T-cell (primary cell): ENCODE results near the gene TENM4. TPM values are rescaled to one million over a fixed set of nuclear protein-coding genes. Genes with fewer than 3 reads are reported as not detected.

Experiments used
- ATAC-seq, 4 experiments: fragments of 200-7000 bp in 3 of 4; fragments of 150-1000 bp in 1 of 4; cut with Tn5 transposase; replicated peaks in 1 of 4; 1 replicate in 3 of 4; 2 replicates in 1 of 4; pipeline ENCODE4 v1.10.0; 2021; ENCODE audit warnings: moderate library complexity in 3 of 4, mild to moderate bottlenecking in 2 of 4, moderate number of reproducible peaks in 1 of 4
- CTCF ChIA-PET, 2 donors: fragments of 300-600 bp; sonication (Branson Sonifier 250); formaldehyde crosslinking; loops; one replicate each; lab custom pipeline; 2022; ENCODE audit warnings: antibody characterized with exemption in 2 of 2; lab: Charles Lee
- POLR2A ChIA-PET, 2 donors: fragments of 300-600 bp; sonication (Branson Sonifier 250); formaldehyde crosslinking; loops; one replicate each; lab custom pipeline; 2022; ENCODE audit warnings: antibody characterized with exemption in 2 of 2; lab: Charles Lee
- DNase-seq, 35 experiments: peaks; one replicate each; pipeline versions ENCODE4 v3.0.0 to v3.0.0-alpha.2; 2013 to 2023
- H3K27ac ChIP-seq: one replicate; pipeline ENCODE4 v1.5.1; 2013; ENCODE audit warnings: low read length
- H3K27me3 ChIP-seq, 2 experiments: replicated peaks in 1 of 2; 1 replicate in 1 of 2; 2 replicates in 1 of 2; pipeline versions ENCODE4 v1.6.1 to v1.7.0; 2013; ENCODE audit warnings: low read length in 1 of 2, mixed read lengths in 1 of 2; ENCODE audit not compliant: control insufficient read depth in 2 of 2, insufficient read depth in 2 of 2; ENCODE audit errors: extremely low read depth in 1 of 2
- H3K36me3 ChIP-seq, 2 donors: 1 replicate in 1 of 2; 2 replicates in 1 of 2; pipeline versions ENCODE4 v1.6.1 to v1.7.0; 2013; ENCODE audit warnings: low read length in 1 of 2; ENCODE audit not compliant: control insufficient read depth in 2 of 2, insufficient read depth in 1 of 2; ENCODE audit errors: extremely low read depth in 1 of 2
- H3K4me1 ChIP-seq, 2 experiments: 1 replicate in 1 of 2; 2 replicates in 1 of 2; pipeline versions ENCODE4 v1.6.1 to v1.7.0; 2013; ENCODE audit warnings: low read length in 2 of 2, mixed read lengths in 1 of 2; ENCODE audit not compliant: insufficient read depth in 2 of 2, control insufficient read depth in 1 of 2; ENCODE audit errors: extremely low read depth in 1 of 2
- H3K4me3 ChIP-seq, 2 donors: 1 replicate in 1 of 2; 2 replicates in 1 of 2; pipeline versions ENCODE4 v1.5.1 to v1.7.0; 2013; ENCODE audit warnings: mild to moderate bottlenecking in 2 of 2, low read length in 1 of 2, moderate library complexity in 1 of 2; ENCODE audit not compliant: control insufficient read depth in 1 of 2; ENCODE audit errors: extremely low read depth in 1 of 2
- H3K9me3 ChIP-seq: 2 replicates; pipeline ENCODE4 v1.7.0; 2013
- H3K27ac Mint-ChIP-seq, 2 donors: one replicate each; pipeline ENCODE4 v1.8.0; 2020 to 2021; ENCODE audit warnings: mild to moderate bottlenecking in 2 of 2, mixed read lengths in 2 of 2
- H3K27me3 Mint-ChIP-seq, 2 donors: one replicate each; pipeline ENCODE4 v1.8.0; 2021 to 2022; ENCODE audit warnings: mixed read lengths in 2 of 2
- H3K36me3 Mint-ChIP-seq: one replicate; pipeline ENCODE4 v1.8.0; 2021; ENCODE audit warnings: mixed read lengths
- H3K4me1 Mint-ChIP-seq, 3 donors: one replicate each; pipeline ENCODE4 v1.8.0; 2020 to 2022; ENCODE audit warnings: mixed read lengths in 3 of 3, mild to moderate bottlenecking in 1 of 3
- H3K4me3 Mint-ChIP-seq, 3 donors: one replicate each; pipeline ENCODE4 v1.8.0; 2020 to 2022; ENCODE audit warnings: mild to moderate bottlenecking in 3 of 3, mixed read lengths in 3 of 3, moderate library complexity in 3 of 3
- H3K9me3 Mint-ChIP-seq, 3 donors: one replicate each; pipeline ENCODE4 v1.8.0; 2020 to 2022; ENCODE audit warnings: mixed read lengths in 3 of 3
- whole genome bisulfite sequencing: methylation state at CpG from one replicate; pipeline ENCODE4 v1.1.5; 2013; ENCODE audit warnings: missing lambda C conversion rate; ENCODE audit not compliant: insufficient coverage; 5-methylcytosine and 5-hydroxymethylcytosine counted together
- total RNA-seq, 35 experiments: library from RNA in 6 of 35; stranded (reverse) in 6 of 35; fragments of 120-200 nt in 1 of 35; gene quantifications; one replicate each; pipeline versions ENCODE4 v1.2.1 to v1.2.4 and lab custom pipeline; 2013 to 2026

The TENM4 gene
- total RNA-seq, 5 donors from 2014 or later (not counting 1 experiment from before 2014, with no cell fraction given): 0.03 to 0.35 (median 0.03) TPM; not detected in 2

GRCh38 chr11:78672850-78673620, 767.8 kb downstream of the TENM4 start:
- Histone ChIP-seq H3K27me3 (no peaks in the 10 kb centered on the region), H3K36me3 (no peaks in the 10 kb centered on the region), H3K4me3 (no peak overlapping the region), H3K27ac (no peak overlapping the region), H3K9me3 (no peaks in the 10 kb centered on the region), H3K4me1 (no peaks in the 10 kb centered on the region)
- no peaks in the 10 kb centered on the region for H3K9me3 Mint-ChIP-seq
- no peaks in the 10 kb centered on the region for H3K36me3 Mint-ChIP-seq
- H3K4me3 Mint-ChIP-seq: no peak overlapping the region
- ChIA-PET POLR2A (no interaction called here), CTCF (no interaction called here)
- WGBS: 80% methylated on average over 4 of the region's 9 CpGs
- H3K27ac Mint-ChIP-seq: no peak overlapping the region
- ATAC-seq (no peak), DNase-seq (no peak)
- H3K4me1 Mint-ChIP-seq: no peaks in the 10 kb centered on the region
- peaks cover 3 to 4% of the 10 kb centered on the region in 2 donors for H3K27me3 Mint-ChIP-seq

DNA sequence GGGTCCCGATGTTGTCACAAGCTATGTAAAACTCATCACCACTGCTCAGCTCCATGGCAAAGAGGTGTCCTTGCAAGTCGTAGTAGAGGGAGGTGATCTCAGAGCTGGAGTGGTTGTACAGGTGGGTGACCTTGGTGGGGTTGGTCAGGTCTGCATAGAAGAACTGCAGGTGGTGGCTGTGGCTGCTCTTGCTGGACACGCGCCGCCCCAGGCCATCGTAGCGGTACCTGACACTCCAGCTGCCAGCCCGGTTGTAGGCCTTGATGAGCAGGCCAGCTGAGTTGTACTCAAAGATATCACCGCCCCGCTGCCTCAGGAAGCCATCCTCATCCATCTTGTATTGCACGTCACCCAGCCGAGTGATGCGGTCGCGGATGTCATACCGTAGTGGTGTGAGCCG, 771.6 kb downstream of the TENM4 start:
- H3K9me3 Mint-ChIP-seq: no peaks in the 10 kb centered on the region
- no peak overlapping the region for H3K4me3 Mint-ChIP-seq
- no peak overlapping the region for H3K27ac ChIP-seq
- H3K9me3 ChIP-seq: no peaks in the 10 kb centered on the region
- peaks cover 3 to 18% of the 10 kb centered on the region in 2 donors for H3K27me3 Mint-ChIP-seq
- no peaks in the 10 kb centered on the region for H3K36me3 ChIP-seq
- CTCF ChIA-PET: no interaction called here
- H3K4me3 ChIP-seq: no peak overlapping the region
- no peaks in the 10 kb centered on the region for H3K36me3 Mint-ChIP-seq
- no peak overlapping the region for H3K27ac Mint-ChIP-seq
- no peaks in the 10 kb centered on the region for H3K4me1 ChIP-seq
- no peaks in the 10 kb centered on the region for H3K4me1 Mint-ChIP-seq
- POLR2A ChIA-PET: no interaction called here
- ATAC-seq: no peak
- 94% methylated on average over 16 of the region's 17 CpGs for WGBS
- H3K27me3 ChIP-seq: no peaks in the 10 kb centered on the region
- no peak for DNase-seq

GRCh38 chr11:78667461-78667860, 773.4 kb downstream of the TENM4 start:
- Histone ChIP-seq H3K4me3 (no peak overlapping the region), H3K4me1 (no peaks in the 10 kb centered on the region), H3K27me3 (no peaks in the 10 kb centered on the region), H3K27ac (no peak overlapping the region), H3K36me3 (no peaks in the 10 kb centered on the region), H3K9me3 (no peaks in the 10 kb centered on the region)
- H3K27ac Mint-ChIP-seq: no peak overlapping the region
- no peak overlapping the region for H3K4me3 Mint-ChIP-seq
- H3K9me3 Mint-ChIP-seq: no peaks in the 10 kb centered on the region
- H3K36me3 Mint-ChIP-seq: no peaks in the 10 kb centered on the region
- ChIA-PET POLR2A (no interaction called here), CTCF (no interaction called here)
- H3K27me3 Mint-ChIP-seq: peaks cover 3 to 21% of the 10 kb centered on the region in 2 donors
- ATAC-seq (no peak), DNase-seq (no peak)
- WGBS: 100% methylated on average over 1 of the region's 2 CpGs
- no peaks in the 10 kb centered on the region for H3K4me1 Mint-ChIP-seq

DNA sequence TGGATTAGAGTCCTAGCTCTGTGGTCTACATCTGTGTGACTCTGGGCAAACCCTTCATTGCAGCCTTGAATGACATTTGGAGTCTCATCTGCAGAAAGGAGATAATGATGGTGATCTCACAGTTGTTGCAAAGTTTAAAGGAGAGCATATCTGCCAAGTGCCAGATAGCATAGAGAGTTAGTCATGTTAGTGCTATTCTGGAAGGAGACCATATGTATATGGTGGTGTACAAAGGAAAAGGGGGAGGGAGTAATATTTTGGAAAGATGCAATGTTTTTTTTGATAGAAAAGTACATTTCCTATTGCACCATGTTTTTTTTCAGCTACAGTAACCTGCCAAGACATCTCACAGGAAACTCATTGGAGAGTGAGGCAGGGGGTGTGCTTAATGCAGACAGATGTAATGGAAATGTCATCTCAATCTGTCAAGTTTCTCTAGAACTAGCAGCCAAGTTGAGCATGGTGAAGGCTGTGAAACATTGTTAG, 774.1 kb downstream of the TENM4 start:
- Mint-ChIP-seq H3K4me3 (no peak overlapping the region), H3K4me1 (no peaks in the 10 kb centered on the region), H3K27ac (no peak overlapping the region), H3K9me3 (no peaks in the 10 kb centered on the region), H3K27me3 (peaks cover 3 to 25% of the 10 kb centered on the region in 2 donors), H3K36me3 (no peaks in the 10 kb centered on the region)
- ChIA-PET CTCF (no interaction called here), POLR2A (no interaction called here)
- Histone ChIP-seq H3K9me3 (no peaks in the 10 kb centered on the region), H3K27ac (no peak overlapping the region), H3K4me1 (no peaks in the 10 kb centered on the region), H3K36me3 (no peaks in the 10 kb centered on the region), H3K4me3 (no peak overlapping the region), H3K27me3 (no peaks in the 10 kb centered on the region)
- DNase-seq (no peak), ATAC-seq (no peak)

DNA sequence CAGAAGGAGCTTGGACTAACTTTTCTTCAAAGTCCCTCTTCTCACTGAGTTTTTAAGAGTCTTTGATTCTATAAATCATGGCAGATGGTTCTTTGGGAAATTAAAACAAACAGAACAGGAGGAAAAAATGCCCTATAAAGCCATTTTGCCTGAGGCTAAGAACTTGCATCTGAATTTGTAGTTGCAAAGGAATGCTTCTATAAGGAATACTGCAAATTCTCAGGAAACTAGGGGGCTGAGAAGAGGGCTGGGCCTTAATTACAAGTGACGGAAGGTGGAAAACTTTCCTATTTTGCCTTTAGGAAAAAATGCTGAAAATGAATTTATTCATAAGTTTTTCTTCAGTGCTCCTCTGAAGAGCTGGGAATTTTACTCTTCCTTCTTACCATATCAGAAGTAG, 776.2 kb downstream of the TENM4 start:
- no CpG with 5 or more reads among the region's 1 CpG for WGBS
- H3K4me3 Mint-ChIP-seq: no peak overlapping the region
- DNase-seq (no peak), ATAC-seq (no peak)
- no peaks in the 10 kb centered on the region for H3K9me3 ChIP-seq
- H3K4me3 ChIP-seq: no peak overlapping the region
- POLR2A ChIA-PET: interaction anchor here in 1 of 2 donors (0.6 kb wide), 1 partner anchor 154 kb away, joined by 3 read pairs; no protein-coding TSS in a partner anchor
- H3K27ac ChIP-seq: no peak overlapping the region
- H3K4me1 ChIP-seq: no peaks in the 10 kb centered on the region
- no peak overlapping the region for H3K27ac Mint-ChIP-seq
- H3K36me3 Mint-ChIP-seq: no peaks in the 10 kb centered on the region
- peaks cover 3 to 26% of the 10 kb centered on the region in 2 donors for H3K27me3 Mint-ChIP-seq
- H3K4me1 Mint-ChIP-seq: no peaks in the 10 kb centered on the region
- no peaks in the 10 kb centered on the region for H3K9me3 Mint-ChIP-seq
- H3K27me3 ChIP-seq: no peaks in the 10 kb centered on the region
- H3K36me3 ChIP-seq: no peaks in the 10 kb centered on the region
- CTCF ChIA-PET: interaction anchor here in 1 of 2 donors (1.7 kb wide), 1 partner anchor 19 kb away, joined by 4 read pairs; no protein-coding TSS in a partner anchor

DNA sequence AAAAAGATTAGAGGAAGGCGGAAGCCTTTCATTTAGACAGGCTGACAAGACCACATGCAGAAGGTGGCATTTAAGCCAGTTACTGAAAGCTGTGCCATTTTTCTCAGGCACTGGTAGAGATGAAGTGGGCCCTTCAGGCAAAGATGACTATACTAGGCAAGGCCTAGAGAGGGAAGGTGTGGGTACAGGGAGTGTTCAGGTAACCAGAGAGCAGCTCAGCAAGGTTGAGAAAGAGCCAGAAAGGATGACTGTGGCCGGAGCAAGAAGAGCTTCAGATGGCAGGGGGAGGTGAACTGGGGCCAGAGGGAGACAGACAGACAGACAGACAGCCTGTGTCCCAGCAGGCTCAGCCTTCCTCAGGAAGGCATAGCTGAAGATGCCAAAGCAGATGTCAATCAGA, 778.0 kb downstream of the TENM4 start:
- Histone ChIP-seq H3K4me3 (no peak overlapping the region), H3K27me3 (peaks cover 0 to 4% of the 10 kb centered on the region in 2 experiments), H3K27ac (no peak overlapping the region), H3K9me3 (no peaks in the 10 kb centered on the region), H3K36me3 (no peaks in the 10 kb centered on the region), H3K4me1 (no peaks in the 10 kb centered on the region)
- H3K9me3 Mint-ChIP-seq: no peaks in the 10 kb centered on the region
- H3K4me1 Mint-ChIP-seq: no peaks in the 10 kb centered on the region
- ChIA-PET POLR2A (no interaction called here), CTCF (no interaction called here)
- ATAC-seq: no peak
- peaks cover 0 to 23% of the 10 kb centered on the region in 2 donors for H3K27me3 Mint-ChIP-seq
- H3K4me3 Mint-ChIP-seq: no peak overlapping the region
- 77% methylated on average over 2 of the region's 2 CpGs for WGBS
- H3K27ac Mint-ChIP-seq: no peak overlapping the region
- no peaks in the 10 kb centered on the region for H3K36me3 Mint-ChIP-seq
- DNase-seq: no peak
